GM12878 (cell line): ENCODE measurements around the gene TMEM120B. TPM values are rescaled to one million over a fixed set of nuclear protein-coding genes. Genes with fewer than 3 reads are reported as not detected.

ENCODE experiments used
- ATF2 ChIP-seq: IDR thresholded peaks from 2 replicates; pipeline ENCODE4 v1.6.1; 2012; ENCODE audit warnings: low read length, inconsistent platforms
- ATF3 ChIP-seq: IDR thresholded peaks from 2 replicates; pipeline ENCODE4 v1.6.1; 2011; ENCODE audit warnings: low read depth, mild to moderate bottlenecking, low read length, moderate library complexity, borderline replicate concordance; ENCODE audit errors: extremely low read depth
- CTCF ChIP-seq, 3 experiments: IDR thresholded peaks in 2 of 3; conservative IDR thresholded peaks in 1 of 3; 2 replicates each; pipeline ENCODE4 v1.5.1; 2011; ENCODE audit warnings: low read depth in 3 of 3, low read length in 3 of 3, mild to moderate bottlenecking in 3 of 3, control low read depth in 2 of 3, moderate library complexity in 2 of 3, inconsistent platforms in 1 of 3, mixed read lengths in 1 of 3; ENCODE audit not compliant: control insufficient read depth in 2 of 3, insufficient read depth in 1 of 3; ENCODE audit errors: extremely low read depth in 1 of 3
- CUX1 ChIP-seq: IDR thresholded peaks from 2 replicates; pipeline ENCODE4 v1.6.1; 2012; ENCODE audit warnings: improper control_type of control experiment, low read depth, low read length; ENCODE audit not compliant: insufficient replicate concordance
- IRF5 ChIP-seq: fragments of 450-650 bp; IDR thresholded peaks from 2 replicates; pipeline ENCODE4 v1.6.1; 2017; ENCODE audit warnings: borderline replicate concordance
- NFXL1 ChIP-seq: fragments of 450-650 bp; IDR thresholded peaks from 2 replicates; pipeline ENCODE4 v1.6.1; 2017; ENCODE audit warnings: antibody characterized with exemption, mild to moderate bottlenecking, borderline replicate concordance
- NR2C1 ChIP-seq: fragments of 450-650 bp; IDR thresholded peaks from 2 replicates; pipeline ENCODE4 v1.6.1; 2017; ENCODE audit warnings: antibody characterized with exemption, mild to moderate bottlenecking, moderate library complexity
- PBX3 ChIP-seq: IDR thresholded peaks from 2 replicates; pipeline ENCODE4 v1.6.1; 2011; ENCODE audit warnings: mild to moderate bottlenecking, low read depth, low read length, moderate library complexity; ENCODE audit not compliant: insufficient replicate concordance
- PKNOX1 ChIP-seq: fragments of 450-650 bp; IDR thresholded peaks from 2 replicates; pipeline ENCODE4 v1.6.1; 2016; ENCODE audit warnings: mild to moderate bottlenecking
- SP1 ChIP-seq: IDR thresholded peaks from one replicate; pipeline ENCODE4 v1.6.1; 2011; ENCODE audit warnings: low read depth, low read length
- ZBTB33 ChIP-seq: fragments of 450-650 bp; IDR thresholded peaks from 2 replicates; pipeline ENCODE4 v1.6.1; 2017; ENCODE audit warnings: mild to moderate bottlenecking
- polyA plus RNA-seq, 11 experiments: library from polyadenylated mRNA; depleted of rRNA in 4 of 11; unstranded in 6 of 11; stranded (reverse) in 5 of 11; fragments of >200 nt; fragmentation: Nextera tagmentation in 4 of 11; fragmentation: Illumina TruSeq in 1 of 11; extraction: Ambion mirVana in 4 of 11; extraction: Trizol in 1 of 11; gene quantifications; 1 replicate in 1 of 11; 2 replicates in 10 of 11; pipeline versions ENCODE4 v1.2.1 to v1.2.3, GENCODE V29; 2011 to 2016; ENCODE audit warnings: inconsistent platforms in 2 of 11, missing spikeins in 2 of 11, low read depth in 1 of 11
- total RNA-seq, 4 experiments: library from RNA; depleted of rRNA in 3 of 4; stranded (reverse); fragments of >200 nt in 3 of 4; fragmentation: Illumina TruSeq in 1 of 4; extraction: Trizol in 1 of 4; gene quantifications; 2 replicates each; pipeline versions ENCODE4 v1.2.1 to v1.2.3, GENCODE V29; 2013 to 2021

TMEM120B gene
- total and polyA plus RNA-seq, 10 of the 15 experiments (the other 5 are each of a cell fraction or from before 2014, with no cell fraction given) = 4.0 to 26.2 (median 9.2) TPM

- TF ChIP-seq ATF2 (no peak), PBX3 (no peak), PKNOX1 (no peak; the same call in 1 of the 2 replicates), ZBTB33 (no peak), NFXL1 (peak; percentile 95), CUX1 (no peak), IRF5 (no peak), SP1 (no peak), NR2C1 (no peak; the same call in 1 of the 2 replicates), ATF3 (no peak), CTCF (IDR thresholded peaks at IDR 0.05 in 2 of 3, conservative IDR thresholded peaks at IDR 0.05 in 1 of 3; ENCODE audit: control insufficient read depth in 2 of 3, extremely low read depth in 1 of 3, insufficient read depth in 1 of 3, low read depth in 3 of 3, low read length in 3 of 3) (no peak)
Measured at GRCh38 chr12:121800694-121801594, 88.4 kb downstream of the TMEM120B start (continued).
